ENCODE data around the gene ELL2. TPM values are rescaled to one million over a fixed set of nuclear protein-coding genes. Genes with fewer than 3 reads are reported as not detected.

ELL2 gene
- total and polyA plus RNA-seq, 2 of the 13 experiments (the other 11 are each of a cell fraction or from before 2014, with no cell fraction given): 78.9 to 97.1 TPM

- TF ChIP-seq ZNF503 (CRISPR knock-in tag; IDR thresholded peaks at IDR 0.05) (peak; percentile 37; the same call in 1 of the 2 replicates), ARID4A (CRISPR knock-in tag; IDR thresholded peaks at IDR 0.05; ENCODE audit: borderline replicate concordance) (peak; percentile 87; the same call in 1 of the 2 replicates), JARID2 (CRISPR knock-in tag; IDR thresholded peaks at IDR 0.05; ENCODE audit: insufficient replicate concordance) (peak; percentile 83), TRIM22 (IDR thresholded peaks at IDR 0.05) (no peak), MTA1 (CRISPR knock-in tag; IDR thresholded peaks at IDR 0.05; ENCODE audit: borderline replicate concordance) (peak; percentile 85; the same call in 1 of the 2 replicates), ZBED4 (CRISPR knock-in tag; IDR thresholded peaks at IDR 0.05; ENCODE audit: borderline replicate concordance) (peak; percentile 69; the same call in 1 of the 2 replicates), AHDC1 (CRISPR knock-in tag; IDR thresholded peaks at IDR 0.05; ENCODE audit: borderline replicate concordance) (peak; percentile 79; the same call in 1 of the 2 replicates)
Observed at GRCh38 chr5:95858661-95859595, 102.7 kb downstream of the ELL2 start (continued).

All from HepG2 (cell line).